Measurements from ENCODE around the gene GFM1.
"Not testable (repeated sequence)": the region's sequence is repeated elsewhere in the genome, so short reads cannot be mapped to it uniquely, and the experiment has no call there.

The GFM1 gene

DNA sequence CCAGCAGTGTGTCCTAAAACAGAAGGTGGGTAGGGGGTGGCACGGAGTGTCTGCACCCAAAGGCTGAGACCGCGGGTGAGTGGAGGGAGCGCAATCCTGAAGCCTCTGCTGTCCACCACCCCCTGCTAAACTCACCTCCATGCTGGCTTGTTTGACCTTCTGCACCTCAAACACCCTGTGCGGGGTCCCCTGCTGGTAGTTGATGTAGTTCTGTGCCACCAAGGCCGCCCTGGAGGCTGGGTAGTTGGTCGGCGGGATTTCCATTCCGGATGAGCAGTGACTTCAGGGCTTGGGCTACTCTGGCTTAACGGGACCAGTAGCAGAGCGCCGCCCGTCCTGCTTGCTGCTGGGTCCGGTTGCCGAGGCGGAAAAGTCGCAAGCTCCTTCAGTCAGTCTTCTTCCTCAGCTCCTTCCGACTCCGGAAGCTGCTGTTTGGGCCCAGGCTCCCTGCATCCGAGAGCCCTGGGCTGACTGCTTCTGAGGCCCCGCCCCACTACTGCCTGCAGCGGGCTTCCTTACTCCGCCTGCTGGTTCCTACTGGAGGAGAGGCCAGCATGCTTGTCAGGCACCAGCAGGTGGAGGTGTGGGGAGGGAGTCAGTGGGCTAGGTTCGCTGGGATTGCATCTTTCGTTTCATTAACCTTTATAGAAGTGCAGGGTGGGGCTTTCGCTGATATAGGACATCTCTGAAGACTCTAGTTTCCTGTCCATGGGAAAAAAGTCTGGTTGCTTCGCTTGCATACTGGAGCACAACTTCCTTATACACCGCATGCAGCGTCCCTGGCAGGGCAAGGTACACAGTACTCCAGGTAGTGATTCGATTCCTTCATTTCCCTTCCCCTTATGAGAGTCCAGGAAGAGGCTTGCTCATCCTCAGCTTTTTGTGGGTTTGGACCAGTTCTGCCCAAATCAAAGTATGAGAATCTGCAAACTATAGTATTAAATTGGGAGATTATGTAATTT is 28.2 kb downstream of the GFM1 start, which contains the start of gene LXN:
Gene LXN, minus strand, starts transcription at position 434 of the 962 bp plus-strand sequence. Its CDS starts 170 bp downstream, at position 264.
- in situ Hi-C loops (cut with MboI; ENCODE audit: low sequenced_read_pairs), result loop anchor here (25.0 kb wide), 2 partner anchors 115 to 590 kb away; no protein-coding TSS in a partner anchor

DNA sequence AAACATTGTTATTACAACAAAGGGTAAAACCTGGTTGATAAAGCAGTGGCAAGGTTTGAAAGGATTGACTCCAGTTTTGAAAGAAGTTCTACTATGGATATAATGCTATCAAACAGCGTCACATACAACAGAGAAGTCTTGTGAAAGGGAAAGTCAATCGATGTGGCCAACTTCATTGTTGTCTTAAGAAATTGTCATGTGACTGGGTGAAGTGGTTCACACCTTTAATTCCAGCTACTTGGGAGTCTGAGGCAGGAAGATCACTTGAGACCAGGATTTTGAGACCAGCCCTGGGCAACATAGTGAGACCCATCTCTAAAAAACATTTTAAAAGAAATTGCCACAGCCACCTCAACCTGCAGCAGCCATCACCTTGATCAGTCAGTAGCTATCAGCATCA is 34.4 kb downstream of the GFM1 start:
- in situ Hi-C loops (cut with MboI; ENCODE audit: low sequenced_read_pairs), result no loop called here

DNA sequence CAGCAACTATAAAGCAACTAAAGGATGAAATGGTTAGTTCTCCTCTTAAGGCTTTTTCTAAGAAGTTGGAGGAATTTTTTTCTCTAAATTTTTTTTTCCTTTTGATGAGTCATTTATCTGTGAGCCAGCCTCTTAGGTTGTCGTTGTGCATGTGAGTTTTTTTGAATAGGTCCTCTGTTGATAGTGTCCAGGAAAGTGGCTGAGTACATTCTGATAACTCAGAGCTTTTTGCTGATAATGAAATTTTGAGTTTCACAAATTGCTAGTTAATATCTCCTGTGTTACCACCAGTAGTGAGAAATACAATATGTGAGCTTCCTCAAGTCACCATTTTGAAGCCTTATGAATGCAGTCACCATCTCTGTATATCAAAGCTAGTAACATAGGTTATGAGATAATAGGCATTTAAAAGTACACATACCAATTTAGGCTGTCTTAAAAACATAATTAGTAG is 35.2 kb downstream of the GFM1 start:
- in situ Hi-C loops (cut with MboI; ENCODE audit: low sequenced_read_pairs), result no loop called here

- in situ Hi-C loops (cut with MboI; ENCODE audit: low sequenced_read_pairs), result no loop called here
These were observed 36.5 kb downstream of the GFM1 start for GRCh38 chr3:158680861-158681260.

DNA sequence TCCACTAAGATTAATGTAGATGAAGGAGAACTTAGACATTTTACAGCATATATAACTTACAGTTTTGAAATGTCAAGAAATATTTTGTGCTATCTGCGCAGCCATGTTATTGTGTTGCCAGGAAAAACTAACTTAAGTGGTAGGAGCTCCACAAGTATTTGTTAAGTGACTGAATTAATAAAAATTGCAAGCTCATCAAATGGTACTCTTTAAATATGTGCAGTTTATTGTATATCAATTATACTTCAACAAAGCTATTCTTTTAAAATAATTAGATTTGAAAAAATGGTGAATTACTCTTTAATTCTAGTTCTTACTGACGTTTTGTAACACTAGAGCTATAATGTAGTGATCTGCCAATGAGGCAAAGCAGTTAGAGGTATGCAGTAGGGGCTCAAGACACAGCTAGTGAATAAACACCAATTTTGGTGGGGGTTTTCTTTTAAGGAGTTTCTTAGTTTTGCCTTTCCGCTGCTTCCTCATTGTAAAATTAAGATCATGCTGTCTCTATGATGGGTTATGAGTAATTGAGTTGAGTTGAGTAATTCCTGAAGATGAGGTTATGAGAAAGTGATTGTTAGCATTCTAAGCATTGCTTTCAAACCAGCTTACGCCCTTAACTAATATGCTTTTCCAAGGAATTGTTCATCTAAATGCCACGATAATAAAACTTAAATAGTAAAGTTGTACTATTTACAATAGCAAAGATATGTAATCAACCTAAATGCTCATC is 39.1 kb downstream of the GFM1 start:
- in situ Hi-C loops (cut with MboI; ENCODE audit: low sequenced_read_pairs), result no loop called here

DNA sequence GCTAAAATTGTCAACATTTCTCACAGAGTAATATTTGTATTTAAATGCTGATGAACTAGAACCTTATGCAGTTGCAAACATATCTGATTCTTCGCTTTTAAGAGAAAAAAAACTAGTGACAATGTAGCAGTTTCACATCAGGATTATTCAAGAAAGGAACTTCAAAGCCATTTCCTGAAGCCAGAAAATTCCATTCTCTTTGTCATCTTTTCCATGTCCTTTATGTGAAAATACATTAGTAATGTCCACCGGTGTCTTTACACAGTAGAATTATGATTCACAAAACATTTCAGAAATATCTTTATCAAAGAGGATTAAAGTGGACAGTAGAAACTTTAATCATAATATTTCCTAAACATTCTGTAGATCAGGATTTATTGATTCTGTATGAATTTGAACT is 40.8 kb downstream of the GFM1 start:
- in situ Hi-C loops (cut with MboI; ENCODE audit: low sequenced_read_pairs), result no loop called here

DNA sequence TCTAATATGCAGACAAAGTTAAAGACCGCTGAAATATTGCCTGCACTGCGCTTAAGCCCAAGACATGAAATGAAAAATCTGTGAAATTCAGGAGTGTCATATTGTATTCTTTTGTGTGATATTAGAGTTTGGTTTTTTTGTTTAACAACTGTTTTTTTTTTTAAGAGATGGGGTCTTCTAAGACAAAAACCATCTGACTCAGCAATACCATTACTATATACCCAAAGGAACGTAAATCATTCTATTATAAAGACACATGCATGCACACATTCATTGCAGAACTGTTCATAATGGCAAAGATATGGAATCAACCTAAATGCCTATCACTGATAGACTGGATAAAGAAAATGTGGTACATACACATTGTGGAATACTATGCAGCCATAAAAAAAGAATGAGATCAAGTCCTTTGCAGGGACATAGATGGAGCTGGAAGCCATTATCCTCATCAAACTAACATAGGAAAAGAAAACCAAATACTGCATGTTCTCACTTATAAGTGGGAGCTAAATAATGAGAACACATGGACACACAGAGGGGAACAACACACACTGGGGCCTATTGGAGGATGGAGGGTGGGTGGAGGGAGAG is 49.6 kb downstream of the GFM1 start:
- in situ Hi-C loops (cut with MboI; ENCODE audit: low sequenced_read_pairs), result not testable (repeated sequence)

- in situ Hi-C loops (cut with MboI; ENCODE audit: low sequenced_read_pairs), result no loop called here
These were observed 52.3 kb downstream of the GFM1 start for GRCh38 chr3:158696618-158697017.

DNA sequence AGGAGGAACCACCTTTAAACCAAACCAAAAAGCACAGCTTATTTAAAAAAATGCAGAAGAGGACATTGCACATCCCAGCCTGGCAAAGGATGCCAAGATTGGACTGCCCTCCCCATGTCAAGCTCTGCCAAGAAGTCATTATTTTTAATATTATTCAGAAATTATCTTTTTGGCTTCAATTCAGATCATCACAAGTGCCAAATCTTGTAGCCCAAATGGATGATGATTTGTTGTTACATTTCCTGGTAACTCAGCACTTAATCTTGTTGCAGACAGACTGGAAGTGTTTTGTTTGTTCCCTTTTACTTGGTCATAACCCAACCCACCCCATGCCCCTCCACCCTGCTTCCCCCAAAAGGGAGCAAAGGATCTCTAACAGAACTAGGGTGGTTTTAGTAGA is 56.2 kb downstream of the GFM1 start:
- in situ Hi-C loops (cut with MboI; ENCODE audit: low sequenced_read_pairs), result no loop called here

DNA sequence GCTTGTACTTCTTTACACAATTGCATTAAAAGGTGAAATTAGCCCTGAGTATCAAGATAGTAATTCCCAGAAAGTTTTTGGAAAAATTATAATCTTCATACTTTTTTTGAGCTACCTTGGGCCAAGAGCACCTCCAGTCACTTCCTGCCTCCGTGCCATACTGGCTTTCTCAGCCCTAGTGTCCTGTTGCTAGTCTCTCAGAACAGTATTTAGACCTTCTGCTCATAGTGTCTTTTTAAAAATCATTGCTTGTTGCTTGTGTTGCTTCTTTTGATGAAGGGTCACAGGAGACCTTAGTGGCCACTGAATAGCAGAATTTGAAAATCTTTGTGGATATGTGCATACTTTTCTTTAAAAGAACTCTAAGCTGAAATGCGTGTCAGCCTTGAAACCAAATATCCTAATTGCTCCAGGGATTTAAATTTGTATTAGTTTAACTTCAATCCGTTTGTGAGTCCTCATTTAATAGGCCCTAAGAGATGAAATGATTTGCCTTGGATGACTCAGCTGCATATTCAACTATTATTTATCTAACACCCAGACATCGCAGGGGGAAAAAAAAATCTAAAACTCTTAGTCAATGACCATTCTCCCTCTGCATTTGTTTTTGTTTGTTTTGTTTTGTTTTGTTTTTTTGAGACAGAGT is 57.2 kb downstream of the GFM1 start:
- in situ Hi-C loops (cut with MboI; ENCODE audit: low sequenced_read_pairs), result no loop called here

GRCh38 chr3:158702815-158703481 is 58.6 kb downstream of the GFM1 start:
- in situ Hi-C loops (cut with MboI; ENCODE audit: low sequenced_read_pairs), result no loop called here

DNA sequence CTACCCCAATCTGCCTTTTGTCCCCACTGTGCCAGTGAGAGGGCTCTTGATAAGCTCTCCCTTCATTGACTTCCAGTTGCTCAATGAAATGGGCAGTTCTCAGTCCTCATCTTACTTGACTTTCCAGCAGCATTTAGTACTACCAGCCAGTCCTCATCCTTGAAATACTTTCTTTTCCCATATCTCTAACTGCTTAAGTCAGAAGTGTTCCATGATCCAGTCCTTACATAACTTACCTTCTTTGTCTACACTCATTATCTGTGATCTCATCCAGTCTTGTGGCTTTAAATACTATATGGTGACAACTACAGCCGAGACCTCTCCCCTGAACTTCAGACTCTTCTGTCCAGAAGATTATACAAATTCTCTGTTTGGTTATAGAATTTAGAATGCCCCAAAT is 59.2 kb downstream of the GFM1 start:
- in situ Hi-C loops (cut with MboI; ENCODE audit: low sequenced_read_pairs), result no loop called here

- in situ Hi-C loops (cut with MboI; ENCODE audit: low sequenced_read_pairs), result no loop called here
These were observed 65.3 kb downstream of the GFM1 start for GRCh38 chr3:158709666-158710083.

GRCh38 chr3:158710601-158711000 is 66.3 kb downstream of the GFM1 start:
- in situ Hi-C loops (cut with MboI; ENCODE audit: low sequenced_read_pairs), result no loop called here

DNA sequence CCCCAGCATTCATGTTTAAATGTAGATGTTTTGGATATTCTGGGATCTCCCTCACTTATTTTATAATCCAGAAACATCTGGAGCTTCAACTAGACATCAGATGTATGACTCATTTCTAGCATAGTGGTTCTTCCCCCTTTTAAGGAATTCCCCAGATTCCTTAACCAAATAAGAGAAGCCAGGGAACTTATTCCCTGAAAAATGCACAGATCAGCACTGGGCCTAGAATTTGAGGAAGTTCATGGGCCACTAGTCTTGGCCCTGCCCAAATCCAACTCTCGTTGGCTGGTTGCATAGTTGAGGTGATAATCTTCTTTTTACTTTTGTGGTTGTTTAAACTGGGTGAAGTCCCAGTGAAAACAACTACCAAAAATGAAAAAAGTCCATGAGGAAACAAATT is 67.6 kb downstream of the GFM1 start:
- in situ Hi-C loops (cut with MboI; ENCODE audit: low sequenced_read_pairs), result no loop called here

DNA sequence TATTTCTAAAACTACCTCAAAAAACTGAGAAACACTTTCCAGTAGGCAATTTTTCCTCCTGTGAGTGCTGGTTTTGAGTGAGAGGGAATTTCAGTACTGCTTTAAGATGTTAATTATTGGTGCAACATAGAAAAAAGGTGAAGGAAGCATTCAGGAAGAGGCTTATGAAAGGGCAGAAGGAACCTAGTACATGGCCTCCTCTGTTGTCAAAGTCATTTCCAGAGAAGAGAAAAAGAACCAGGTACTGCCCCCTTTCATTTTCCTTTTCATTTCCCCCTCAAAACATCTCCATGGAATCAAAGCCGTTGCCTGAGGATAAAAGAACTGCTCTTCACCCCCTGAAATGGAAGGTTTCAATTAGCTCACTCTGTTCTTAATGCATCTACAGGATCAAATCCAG is 68.1 kb downstream of the GFM1 start:
- in situ Hi-C loops (cut with MboI; ENCODE audit: low sequenced_read_pairs), result no loop called here

DNA sequence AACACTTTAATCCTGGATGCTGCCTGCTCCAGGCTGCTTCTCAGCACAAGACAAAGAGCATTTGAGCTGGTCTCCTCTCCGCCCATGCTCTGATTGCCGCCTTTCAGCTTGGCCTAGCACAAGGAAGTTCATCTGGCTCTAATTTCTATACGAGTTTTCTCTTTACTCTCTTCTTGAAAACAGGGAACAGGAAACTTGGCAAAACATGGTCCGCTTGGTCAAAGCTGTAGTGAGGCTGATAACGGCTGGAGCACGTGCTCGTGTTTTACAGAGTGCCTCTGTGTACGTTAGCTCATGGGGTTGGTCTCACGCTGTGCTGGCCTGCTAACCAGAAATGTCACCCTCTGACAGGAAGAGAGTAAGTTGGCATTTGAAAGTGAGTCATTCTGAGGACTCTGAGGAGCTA is 68.8 kb downstream of the GFM1 start:
- in situ Hi-C loops (cut with MboI; ENCODE audit: low sequenced_read_pairs), result no loop called here

DNA sequence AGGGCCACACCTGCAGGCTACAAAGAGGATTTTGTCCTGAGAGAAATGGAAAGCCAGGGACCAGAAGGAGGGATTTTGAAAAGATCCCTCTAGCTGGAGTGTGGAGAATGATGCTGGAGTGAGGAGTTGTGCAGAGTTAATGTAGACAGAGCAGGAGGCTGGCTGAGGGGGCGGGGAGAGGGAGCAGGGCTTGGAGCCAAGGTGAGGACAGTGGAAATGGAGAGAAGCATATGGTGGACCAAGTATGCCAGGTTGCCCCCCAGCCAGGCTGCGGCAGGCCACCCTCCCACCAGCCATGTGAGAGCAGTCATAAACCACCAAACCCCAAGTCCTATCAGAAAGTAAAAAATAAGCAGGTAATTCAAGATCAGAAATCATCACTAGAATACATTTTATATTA is 73.2 kb downstream of the GFM1 start:
- in situ Hi-C loops (cut with MboI; ENCODE audit: low sequenced_read_pairs), result no loop called here

GRCh38 chr3:158718490-158719170 is 74.3 kb downstream of the GFM1 start:
- in situ Hi-C loops (cut with MboI; ENCODE audit: low sequenced_read_pairs), result no loop called here

GRCh38 chr3:158722108-158722507 is 77.8 kb downstream of the GFM1 start:
- in situ Hi-C loops (cut with MboI; ENCODE audit: low sequenced_read_pairs), result no loop called here

Measured in HL-60/S4 (cell line).